NT2/D1 (cell line): ENCODE data around the gene TMEM52.

Experiments
- YY1 ChIP-seq: IDR thresholded peaks from 2 replicates; pipeline ENCODE4 v1.6.1; 2011; ENCODE audit not compliant: insufficient read length, insufficient read depth
- ZNF274 ChIP-seq: IDR thresholded peaks from 2 replicates; pipeline ENCODE4 v1.6.1; 2011; ENCODE audit warnings: mild to moderate bottlenecking, low read depth, low read length

- TF ChIP-seq YY1, result no peak
- no peak for TF ChIP-seq ZNF274
These were observed 3.0 kb upstream of the TMEM52 start for GRCh38 chr1:1921901-1922701.
